K562 (cell line): ENCODE results near the gene DCPS. TPM values are rescaled to one million over a fixed set of nuclear protein-coding genes. Genes with fewer than 3 reads are reported as not detected.

ENCODE experiments used
- ATAC-seq: fragments of 200-7000 bp; cut with Tn5 transposase; 3 replicates; pipeline ENCODE4 v1.9.1; 2020; ENCODE audit warnings: moderate library complexity
- BruUV-seq: library from RNA; stranded (reverse); fragments of 400-500 nt; replicated peaks from 2 replicates; lab custom pipeline; 2021; lab: Mats Ljungman, UMichigan
- CTCF ChIA-PET: fragments of 300-600 bp; formaldehyde crosslinking; extraction: SDS; loops from one replicate; lab custom pipeline; 2021; ENCODE audit warnings: low intra/inter-chr PET ratio; lab: Yijun Ruan, JAX
- POLR2A ChIA-PET: fragments of 300-600, 350-650 bp; sonication (Branson Sonifier 250); formaldehyde crosslinking; extraction: SDS; loops from one replicate; lab custom pipeline; 2021; ENCODE audit warnings: antibody characterized with exemption, inconsistent platforms; lab: Yijun Ruan, JAX
- DNase-seq, 4 experiments: peaks; one replicate each; pipeline versions ENCODE4 v3.0.0 to v3.0.0-alpha.2; 2011 to 2018; ENCODE audit warnings: low spot score in 3 of 4, mixed read lengths in 3 of 4; ENCODE audit errors: extremely low read depth in 1 of 4
- FAIRE-seq: peaks from 2 replicates; lab custom pipeline; 2011; peaks lifted over from hg19 to GRCh38; lab: Jason Lieb, UNC
- H2AFZ ChIP-seq: 2 replicates; pipeline ENCODE4 v1.6.0; 2011; ENCODE audit warnings: low read depth, low read length, control low read depth, inconsistent platforms
- H3K27ac ChIP-seq: fragments of 200-600 bp; 3 replicates; pipeline ENCODE4 v1.8.0; 2011; ENCODE audit warnings: low read depth, mild to moderate bottlenecking, control low read depth, inconsistent platforms, low read length, moderate library complexity, mixed read lengths; ENCODE audit errors: extremely low read depth
- H3K27me3 ChIP-seq, 2 experiments: fragments of 300-600 bp in 1 of 2; 2 replicates in 1 of 2; 3 replicates in 1 of 2; pipeline versions ENCODE4 v1.6.0 to v1.8.0; 2011; ENCODE audit warnings: inconsistent platforms in 2 of 2, low read length in 2 of 2, mild to moderate bottlenecking in 1 of 2, mixed read lengths in 1 of 2, moderate library complexity in 1 of 2; ENCODE audit not compliant: control insufficient read depth in 2 of 2, insufficient read depth in 2 of 2
- H3K36me3 ChIP-seq: fragments of 300-600 bp; 3 replicates; pipeline ENCODE4 v1.8.0; 2011; ENCODE audit warnings: mild to moderate bottlenecking, low read length, inconsistent platforms; ENCODE audit not compliant: control insufficient read depth, insufficient read depth
- H3K4me1 ChIP-seq, 2 experiments: fragments of 200-600 bp in 1 of 2; replicated peaks in 1 of 2; 2 replicates in 1 of 2; 3 replicates in 1 of 2; pipeline versions ENCODE4 v1.5.1 to v1.8.0; 2011; ENCODE audit warnings: inconsistent platforms in 2 of 2, low read length in 2 of 2, mild to moderate bottlenecking in 1 of 2, mixed read lengths in 1 of 2, moderate library complexity in 1 of 2; ENCODE audit not compliant: control insufficient read depth in 2 of 2, insufficient read depth in 2 of 2
- H3K4me2 ChIP-seq: 2 replicates; pipeline ENCODE4 v1.6.1; 2011; ENCODE audit warnings: low read length, control low read depth, inconsistent platforms, mixed read lengths; ENCODE audit not compliant: insufficient read depth
- H3K4me3 ChIP-seq: fragments of 200-600 bp; sonication (generic), shearing (Covaris generic); 2 replicates; pipeline ENCODE4 v1.5.1; 2016; ENCODE audit warnings: control low read depth, inconsistent platforms
- H3K79me2 ChIP-seq: fragments of 200-600 bp; 3 replicates; pipeline ENCODE4 v1.8.0; 2011; ENCODE audit warnings: low read length, inconsistent platforms; ENCODE audit not compliant: control insufficient read depth, insufficient read depth
- H3K9ac ChIP-seq, 2 experiments: 2 replicates each; pipeline versions ENCODE4 v1.6.0 to v1.6.1; 2011; ENCODE audit warnings: low read depth in 2 of 2, low read length in 2 of 2, control low read depth in 1 of 2, inconsistent platforms in 1 of 2, mild to moderate bottlenecking in 1 of 2, mixed read lengths in 1 of 2; ENCODE audit not compliant: insufficient read depth in 1 of 2
- H3K9me1 ChIP-seq: one replicate; pipeline ENCODE4 v1.6.0; 2011; ENCODE audit warnings: inconsistent platforms, mild to moderate bottlenecking, low read length, moderate library complexity; ENCODE audit not compliant: control insufficient read depth, insufficient read depth
- H3K9me3 ChIP-seq: replicated peaks from 2 replicates; pipeline ENCODE4 v1.5.1; 2011; ENCODE audit warnings: low read depth, low read length, inconsistent platforms; ENCODE audit not compliant: control insufficient read depth, insufficient read depth
- H4K20me1 ChIP-seq: replicated peaks from 2 replicates; pipeline ENCODE4 v1.6.1; 2011; ENCODE audit warnings: low read length, inconsistent platforms, mixed read lengths; ENCODE audit not compliant: control insufficient read depth, insufficient read depth
- CTBP1 ChIP-seq: fragments of 450-650 bp; IDR thresholded peaks from 2 replicates; pipeline ENCODE4 v1.6.1; 2016; ENCODE audit warnings: borderline replicate concordance
- ESRRA ChIP-seq: fragments of 450-650 bp; IDR thresholded peaks from 2 replicates; pipeline ENCODE4 v1.6.1; 2014; ENCODE audit warnings: low read depth, mild to moderate bottlenecking, moderate library complexity, borderline replicate concordance
- FUS ChIP-seq: fragments of 200-400 bp; formaldehyde crosslinking; optimal IDR thresholded peaks from 2 replicates; pipeline ENCODE3; 2017; ENCODE audit warnings: low read depth, low read length
- GTF2F1 ChIP-seq: IDR thresholded peaks from 2 replicates; pipeline ENCODE4 v1.6.1; 2011; ENCODE audit warnings: low read depth, low read length, improper control_type of control experiment
- JUN ChIP-seq, 2 experiments: sonication (generic) in 1 of 2; formaldehyde crosslinking in 1 of 2; IDR thresholded peaks; 2 replicates each; pipeline versions ENCODE4 v1.6.1 to v1.8.0; 2012 to 2022; ENCODE audit warnings: borderline replicate concordance in 2 of 2, mild to moderate bottlenecking in 2 of 2, improper control_type of control experiment in 1 of 2, low read depth in 1 of 2, low read length in 1 of 2, missing genetic modification reagents in 1 of 2
- KDM2B ChIP-seq: fragments of 250-450 bp; sonication (Bioruptor Pico); IDR thresholded peaks from 2 replicates; pipeline ENCODE4 v1.8.0; 2021; ENCODE audit warnings: mild to moderate bottlenecking, moderate library complexity
- PHTF2 ChIP-seq: fragments of 250-450 bp; sonication (Bioruptor Pico); IDR thresholded peaks from 2 replicates; pipeline ENCODE4 v1.5.0; 2021; ENCODE audit warnings: mild to moderate bottlenecking
- SNAPC5 ChIP-seq: fragments of 250-450 bp; sonication (Bioruptor Pico); IDR thresholded peaks from 2 replicates; pipeline ENCODE4 v1.8.0; 2021; ENCODE audit warnings: moderate library complexity, mild to moderate bottlenecking, inconsistent platforms
- ZBTB1 ChIP-seq: sonication (generic); formaldehyde crosslinking; IDR thresholded peaks from 2 replicates; pipeline ENCODE4 v1.8.1; 2023; ENCODE audit warnings: missing genetic modification reagents, low read depth, mild to moderate bottlenecking, borderline replicate concordance
- ZBTB5 ChIP-seq: fragments of 450-650 bp; IDR thresholded peaks from 2 replicates; pipeline ENCODE4 v1.6.1; 2017; ENCODE audit warnings: antibody characterized with exemption
- ZFP1 ChIP-seq: fragments of 450-650 bp; formaldehyde crosslinking; IDR thresholded peaks from 2 replicates; pipeline ENCODE4 v1.4.0; 2020; ENCODE audit warnings: mild to moderate bottlenecking, mixed read lengths
- ZNF695 ChIP-seq: fragments of 450-650 bp; formaldehyde crosslinking; IDR thresholded peaks from 2 replicates; pipeline ENCODE4 v1.4.0; 2020; ENCODE audit warnings: mild to moderate bottlenecking, moderate library complexity
- WGBS: fragments of 100-300 bp; shearing (Covaris generic); methylation state at CpG from one replicate; pipeline ENCODE4 v1.1.6; 2016; ENCODE audit warnings: low coverage, mixed read lengths; ENCODE audit not compliant: insufficient coverage; ENCODE audit errors: missing lambda C conversion rate; 5-methylcytosine and 5-hydroxymethylcytosine counted together
- in situ Hi-C: fragments of 300-500 bp; cut with MboI; formaldehyde crosslinking; loops from 4 replicates; pipeline ENCODE4 v1.15.0; 2018; ENCODE audit warnings: inconsistent platforms, mixed read lengths
- intact Hi-C: fragments of 100-400 bp; cut with micrococcal nuclease; formaldehyde crosslinking; loops from 2 replicates; pipeline ENCODE4 v1.14.2; 2022
- polyA plus RNA-seq, 8 experiments: library from polyadenylated mRNA; depleted of rRNA in 4 of 8; stranded (reverse) in 5 of 8; unstranded in 3 of 8; fragments of >200 nt; fragmentation: Nextera tagmentation in 2 of 8; fragmentation: Illumina TruSeq in 1 of 8; extraction: Ambion mirVana in 2 of 8; extraction: Trizol in 1 of 8; gene quantifications; 2 replicates each; pipeline versions ENCODE4 v1.2.1 to v1.2.3, GENCODE V29; 2011 to 2014; ENCODE audit warnings: inconsistent platforms in 1 of 8, missing spikeins in 1 of 8
- total RNA-seq, 7 experiments: library from RNA; depleted of rRNA in 6 of 7; stranded (reverse); fragments of >200 nt in 6 of 7; fragmentation: Illumina TruSeq in 2 of 7; extraction: Trizol in 2 of 7; gene quantifications; 2 replicates each; pipeline versions ENCODE4 v1.2.1 to v1.2.3, GENCODE V29; 2011 to 2021; ENCODE audit warnings: low replicate concordance in 1 of 7
- TF ChIP-seq, protein P1 (sequence below): fragments of 250-450 bp; sonication (Bioruptor Pico); IDR thresholded peaks from 2 replicates; pipeline ENCODE4 v1.4.0; 2020

Gene DCPS
- total and polyA plus RNA-seq, 9 of the 15 experiments (the other 6 are each of a cell fraction or from before 2014, with no cell fraction given) = 8.7 to 38.1 (median 17.9) TPM

GRCh38 chr11:126380909-126381308 lies 77.0 kb downstream of the DCPS start:
- intact Hi-C loops = no loop called here
- Histone ChIP-seq H3K9me3 (no peaks in the 10 kb centered on the region), H3K27ac (no peak overlapping the region), H4K20me1 (peaks cover 8% of the 10 kb centered on the region; the same call in 1 of the 2 replicates), H3K4me1 (peaks cover 0 to 5% of the 10 kb centered on the region in 2 experiments; a peak in 2 of 5 replicates), H3K27me3 (no peaks in the 10 kb centered on the region), H3K4me2 (no peak overlapping the region), H3K79me2 (no peaks in the 10 kb centered on the region), H3K9me1 (no peaks in the 10 kb centered on the region), H2AFZ (no peak overlapping the region), H3K4me3 (no peak overlapping the region), H3K36me3 (no peaks in the 10 kb centered on the region), H3K9ac (no peak overlapping the region)
- no peak for ATAC-seq
- POLR2A ChIA-PET = interaction anchor here (0.7 kb wide), 1 partner anchor 11 kb away, joined by 3 read pairs; no protein-coding TSS in a partner anchor
- FAIRE-seq = no peak
- 45% methylated on average over 4 of the region's 4 CpGs for WGBS
- in situ Hi-C loops = no loop called here
- CTCF ChIA-PET = no interaction called here
- no TSS peak for BruUV-seq
- no peak for DNase-seq
- no peak for TF ChIP-seq ZFP1
- TF ChIP-seq, protein P1, sequence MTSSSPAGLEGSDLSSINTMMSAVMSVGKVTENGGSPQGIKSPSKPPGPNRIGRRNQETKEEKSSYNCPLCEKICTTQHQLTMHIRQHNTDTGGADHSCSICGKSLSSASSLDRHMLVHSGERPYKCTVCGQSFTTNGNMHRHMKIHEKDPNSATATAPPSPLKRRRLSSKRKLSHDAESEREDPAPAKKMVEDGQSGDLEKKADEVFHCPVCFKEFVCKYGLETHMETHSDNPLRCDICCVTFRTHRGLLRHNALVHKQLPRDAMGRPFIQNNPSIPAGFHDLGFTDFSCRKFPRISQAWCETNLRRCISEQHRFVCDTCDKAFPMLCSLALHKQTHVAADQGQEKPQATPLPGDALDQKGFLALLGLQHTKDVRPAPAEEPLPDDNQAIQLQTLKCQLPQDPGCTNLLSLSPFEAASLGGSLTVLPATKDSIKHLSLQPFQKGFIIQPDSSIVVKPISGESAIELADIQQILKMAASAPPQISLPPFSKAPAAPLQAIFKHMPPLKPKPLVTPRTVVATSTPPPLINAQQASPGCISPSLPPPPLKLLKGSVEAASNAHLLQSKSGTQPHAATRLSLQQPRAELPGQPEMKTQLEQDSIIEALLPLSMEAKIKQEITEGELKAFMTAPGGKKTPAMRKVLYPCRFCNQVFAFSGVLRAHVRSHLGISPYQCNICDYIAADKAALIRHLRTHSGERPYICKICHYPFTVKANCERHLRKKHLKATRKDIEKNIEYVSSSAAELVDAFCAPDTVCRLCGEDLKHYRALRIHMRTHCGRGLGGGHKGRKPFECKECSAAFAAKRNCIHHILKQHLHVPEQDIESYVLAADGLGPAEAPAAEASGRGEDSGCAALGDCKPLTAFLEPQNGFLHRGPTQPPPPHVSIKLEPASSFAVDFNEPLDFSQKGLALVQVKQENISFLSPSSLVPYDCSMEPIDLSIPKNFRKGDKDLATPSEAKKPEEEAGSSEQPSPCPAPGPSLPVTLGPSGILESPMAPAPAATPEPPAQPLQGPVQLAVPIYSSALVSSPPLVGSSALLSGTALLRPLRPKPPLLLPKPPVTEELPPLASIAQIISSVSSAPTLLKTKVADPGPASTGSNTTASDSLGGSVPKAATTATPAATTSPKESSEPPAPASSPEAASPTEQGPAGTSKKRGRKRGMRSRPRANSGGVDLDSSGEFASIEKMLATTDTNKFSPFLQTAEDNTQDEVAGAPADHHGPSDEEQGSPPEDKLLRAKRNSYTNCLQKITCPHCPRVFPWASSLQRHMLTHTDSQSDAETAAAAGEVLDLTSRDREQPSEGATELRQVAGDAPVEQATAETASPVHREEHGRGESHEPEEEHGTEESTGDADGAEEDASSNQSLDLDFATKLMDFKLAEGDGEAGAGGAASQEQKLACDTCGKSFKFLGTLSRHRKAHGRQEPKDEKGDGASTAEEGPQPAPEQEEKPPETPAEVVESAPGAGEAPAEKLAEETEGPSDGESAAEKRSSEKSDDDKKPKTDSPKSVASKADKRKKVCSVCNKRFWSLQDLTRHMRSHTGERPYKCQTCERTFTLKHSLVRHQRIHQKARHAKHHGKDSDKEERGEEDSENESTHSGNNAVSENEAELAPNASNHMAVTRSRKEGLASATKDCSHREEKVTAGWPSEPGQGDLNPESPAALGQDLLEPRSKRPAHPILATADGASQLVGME (CRISPR knock-in tag) = no peak
- TF ChIP-seq GTF2F1 = no peak
- TF ChIP-seq KDM2B = no peak
- TF ChIP-seq PHTF2 (CRISPR knock-in tag) = no peak
- no peak for TF ChIP-seq ZBTB1 (CRISPR knock-in tag)
- TF ChIP-seq ESRRA = no peak
- TF ChIP-seq CTBP1 = no peak
- no peak for TF ChIP-seq SNAPC5 (CRISPR knock-in tag)
- no peak for TF ChIP-seq ZBTB5
- no peak for TF ChIP-seq FUS
- no peak for TF ChIP-seq ZNF695 (CRISPR knock-in tag)
- TF ChIP-seq JUN (IDR thresholded peaks at IDR 0.05; ENCODE audit: borderline replicate concordance, low read depth, low read length) = no peak
- no peak for TF ChIP-seq JUN (CRISPR knock-in tag; IDR thresholded peaks at IDR 0.05; ENCODE audit: borderline replicate concordance)
